Pancreas (tissue), 10 donors: ENCODE results near the gene E2F2. TPM values are rescaled to one million over a fixed set of nuclear protein-coding genes. Genes with fewer than 3 reads are reported as not detected.
A peak's percentile ranks its signal among the peaks of the same experiment; 100 is the strongest.

Experiments used
- ATAC-seq, 4 donors: fragments of 200-7000 bp; cut with Tn5 transposase; one replicate each; pipeline versions ENCODE4 v1.8.0 to v1.9.1; 2020; ENCODE audit warnings: mild to moderate bottlenecking in 4 of 4, moderate library complexity in 4 of 4
- DNase-seq, 6 donors: peaks; one replicate each; pipeline ENCODE4 v3.0.0-alpha.2; 2020
- FAIRE-seq: peaks from 2 replicates; lab custom pipeline; 2012; peaks lifted over from hg19 to GRCh38; lab: Jason Lieb, UNC
- H3K27ac ChIP-seq, 4 donors: fragments of 200-600 bp; sonication (generic); 1 replicate in 3 of 4; 2 replicates in 1 of 4; pipeline versions ENCODE4 v1.5.0 to v1.8.0; 2020
- H3K27me3 ChIP-seq, 4 donors: fragments of 200-600 bp; one replicate each; pipeline ENCODE4 v1.8.0; 2021
- H3K36me3 ChIP-seq, 3 donors: fragments of 200-600 bp; sonication (generic) in 1 of 3; one replicate each; pipeline versions ENCODE4 v1.5.0 to v1.8.0; 2020 to 2021
- H3K4me1 ChIP-seq, 3 donors: fragments of 200-600 bp; one replicate each; pipeline ENCODE4 v1.8.0; 2021
- H3K4me3 ChIP-seq, 4 donors: fragments of 200-600 bp; sonication (generic) in 2 of 4; one replicate each; pipeline versions ENCODE4 v1.5.0 to v1.8.0; 2020 to 2021
- H3K9me3 ChIP-seq, 4 donors: fragments of 200-600 bp; one replicate each; pipeline ENCODE4 v1.8.0; 2021
- WGBS, 2 donors: extraction: QIAGEN DNeasy Blood & Tissue Kit; methylation state at CpG; one replicate each; pipeline ENCODE4 v1.1.7; 2013; 5-methylcytosine and 5-hydroxymethylcytosine counted together
- intact Hi-C, 3 donors: fragments of 100-400 bp; cut with DNase I; formaldehyde crosslinking; loops; one replicate each; pipeline versions ENCODE4 v1.11.1 to v1.14.2; 2022
- polyA plus RNA-seq, 2 donors: library from polyadenylated mRNA; stranded (reverse); fragments of 200-250 nt; gene quantifications; one replicate each; pipeline ENCODE4 v1.2.3, GENCODE V29; 2013
- total RNA-seq, 6 donors: library from RNA; stranded (reverse); fragmentation: NEBNext Ultra II Directional in 4 of 6; extraction: Animal tissue kit (Norgen Biotek cat#: 25700) in 4 of 6; gene quantifications; one replicate each; pipeline versions ENCODE4 v1.2.1 to v1.2.4, GENCODE V29; 2021 to 2023
- TF ChIP-seq, protein P1 (sequence below), 4 donors: fragments of 200-600 bp; sonication (generic) in 3 of 4; IDR thresholded peaks; one replicate each; pipeline versions ENCODE4 v1.5.0 to v1.8.0; 2021; ENCODE audit warnings: antibody characterized with exemption in 4 of 4
- donor health status: healthy with polysubstance abuse.
- donor health status: DM: no; HTN: no; CAD: no; lungs with moderate emphysema.
- donor health status: DM: no; HTN: no; CAD: no.
- donor health status: control.
- donor health status: control.
- donor health status: Bipolar disorder and iron deficiency.
- donor health status: DM: yes; HTN: yes; CAD: no.
- donor health status: DM: no; HTN: no; CAD: no.
- donor health status: DM: no; HTN: no; CAD: no.
- donor health status: DM: yes; HTN: yes; CAD: no.

The E2F2 gene
- total and polyA plus RNA-seq, 8 donors = 0.04 to 0.40 (median 0.15) TPM; not detected in 2

DNA sequence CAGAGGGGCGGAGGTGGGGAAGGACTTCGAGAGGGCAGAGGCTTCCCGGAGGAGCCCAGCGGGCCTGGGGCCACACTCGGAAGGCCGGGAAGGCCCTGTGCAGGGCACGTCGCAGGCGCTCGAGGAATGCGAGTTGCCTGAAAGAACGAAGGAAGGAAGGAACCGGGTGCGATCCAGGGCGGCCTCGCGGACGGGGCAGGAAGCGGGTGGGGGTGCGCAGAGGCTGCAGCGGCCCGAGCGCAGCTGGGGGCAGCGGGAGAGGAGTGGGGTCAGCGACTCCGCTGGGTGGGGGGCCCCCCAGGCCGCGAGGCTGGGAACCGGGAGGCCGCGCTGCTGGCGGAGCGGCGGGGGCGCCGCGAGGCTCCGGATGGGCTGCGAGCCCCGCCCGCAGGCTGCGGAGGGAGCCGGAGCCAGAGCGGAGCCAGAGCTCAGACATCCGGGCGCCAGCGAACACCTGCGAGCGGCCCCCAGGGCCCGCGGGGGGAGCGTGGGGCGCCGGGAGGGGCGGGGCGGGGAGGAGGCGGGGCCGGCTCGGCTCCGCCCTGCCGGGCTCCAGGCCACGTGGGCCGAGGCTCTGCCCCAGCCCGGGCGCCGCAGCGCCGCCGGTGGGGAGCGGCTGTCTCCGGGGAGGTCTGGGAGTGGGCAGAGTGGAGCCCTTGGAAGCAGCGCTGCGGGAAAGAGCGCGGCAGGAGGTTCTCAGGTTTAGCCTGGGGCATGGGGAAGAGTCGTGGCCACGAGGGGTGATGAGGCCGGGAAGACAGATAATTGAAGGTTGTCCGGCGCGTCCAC, 23.6 kb upstream of the E2F2 start:
- TF ChIP-seq, protein P1, sequence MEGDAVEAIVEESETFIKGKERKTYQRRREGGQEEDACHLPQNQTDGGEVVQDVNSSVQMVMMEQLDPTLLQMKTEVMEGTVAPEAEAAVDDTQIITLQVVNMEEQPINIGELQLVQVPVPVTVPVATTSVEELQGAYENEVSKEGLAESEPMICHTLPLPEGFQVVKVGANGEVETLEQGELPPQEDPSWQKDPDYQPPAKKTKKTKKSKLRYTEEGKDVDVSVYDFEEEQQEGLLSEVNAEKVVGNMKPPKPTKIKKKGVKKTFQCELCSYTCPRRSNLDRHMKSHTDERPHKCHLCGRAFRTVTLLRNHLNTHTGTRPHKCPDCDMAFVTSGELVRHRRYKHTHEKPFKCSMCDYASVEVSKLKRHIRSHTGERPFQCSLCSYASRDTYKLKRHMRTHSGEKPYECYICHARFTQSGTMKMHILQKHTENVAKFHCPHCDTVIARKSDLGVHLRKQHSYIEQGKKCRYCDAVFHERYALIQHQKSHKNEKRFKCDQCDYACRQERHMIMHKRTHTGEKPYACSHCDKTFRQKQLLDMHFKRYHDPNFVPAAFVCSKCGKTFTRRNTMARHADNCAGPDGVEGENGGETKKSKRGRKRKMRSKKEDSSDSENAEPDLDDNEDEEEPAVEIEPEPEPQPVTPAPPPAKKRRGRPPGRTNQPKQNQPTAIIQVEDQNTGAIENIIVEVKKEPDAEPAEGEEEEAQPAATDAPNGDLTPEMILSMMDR (IDR thresholded peaks at IDR 0.05) = no peak
- FAIRE-seq (no peak), DNase-seq (peak; percentile 80 to 93 (median 90)), ATAC-seq (peak; percentile 58 to 82 (median 71))
- intact Hi-C loops = no loop called here
- H3K27me3 ChIP-seq = no peaks in the 10 kb centered on the region
- no peaks in the 10 kb centered on the region for H3K9me3 ChIP-seq
- H3K36me3 ChIP-seq = no peaks in the 10 kb centered on the region
- WGBS, 2 donors = 1 to 2% methylated on average over 52 to 81 of the region's 81 CpGs
- peak overlapping the region; percentile 31 to 62 (median 45) for H3K4me3 ChIP-seq
- H3K27ac ChIP-seq = peak overlapping the region; percentile 68 to 93 (median 90)
- peaks cover 12 to 23% (median 14%) of the 10 kb centered on the region in 3 donors for H3K4me1 ChIP-seq

DNA sequence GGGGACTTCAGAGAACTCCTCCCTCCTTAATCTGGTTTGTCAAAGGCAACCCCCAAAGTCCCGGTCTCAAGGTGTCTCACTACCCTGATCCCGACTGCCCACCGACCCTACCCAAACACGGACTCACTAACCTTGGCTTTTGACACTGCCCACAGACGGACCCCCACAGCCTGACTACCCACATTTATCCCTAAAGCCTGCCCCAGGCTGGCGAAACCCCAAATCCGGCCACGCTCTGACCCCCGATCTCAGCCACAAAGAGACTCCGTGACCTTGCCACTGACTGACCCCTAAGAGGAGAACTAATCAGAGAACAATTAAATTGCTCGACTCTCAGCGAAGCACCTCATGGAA, 23.1 kb upstream of the E2F2 start:
- intact Hi-C loops = no loop called here
- H3K4me1 ChIP-seq = peaks cover 12 to 23% (median 14%) of the 10 kb centered on the region in 3 donors
- no peaks in the 10 kb centered on the region for H3K9me3 ChIP-seq
- no peaks in the 10 kb centered on the region for H3K27me3 ChIP-seq
- ATAC-seq (no peak), FAIRE-seq (no peak), DNase-seq (peak in 4 of 6 donors; percentile 30 to 69 (median 60))
- no peaks in the 10 kb centered on the region for H3K36me3 ChIP-seq
- H3K4me3 ChIP-seq = peak overlapping the region; percentile 31 to 62 (median 45)
- H3K27ac ChIP-seq = peak overlapping the region; percentile 68 to 93 (median 78)
- TF ChIP-seq, protein P1 (IDR thresholded peaks at IDR 0.05) = no peak
- 47 to 55% methylated on average over 12 of the region's 12 CpGs for WGBS, 2 donors

DNA sequence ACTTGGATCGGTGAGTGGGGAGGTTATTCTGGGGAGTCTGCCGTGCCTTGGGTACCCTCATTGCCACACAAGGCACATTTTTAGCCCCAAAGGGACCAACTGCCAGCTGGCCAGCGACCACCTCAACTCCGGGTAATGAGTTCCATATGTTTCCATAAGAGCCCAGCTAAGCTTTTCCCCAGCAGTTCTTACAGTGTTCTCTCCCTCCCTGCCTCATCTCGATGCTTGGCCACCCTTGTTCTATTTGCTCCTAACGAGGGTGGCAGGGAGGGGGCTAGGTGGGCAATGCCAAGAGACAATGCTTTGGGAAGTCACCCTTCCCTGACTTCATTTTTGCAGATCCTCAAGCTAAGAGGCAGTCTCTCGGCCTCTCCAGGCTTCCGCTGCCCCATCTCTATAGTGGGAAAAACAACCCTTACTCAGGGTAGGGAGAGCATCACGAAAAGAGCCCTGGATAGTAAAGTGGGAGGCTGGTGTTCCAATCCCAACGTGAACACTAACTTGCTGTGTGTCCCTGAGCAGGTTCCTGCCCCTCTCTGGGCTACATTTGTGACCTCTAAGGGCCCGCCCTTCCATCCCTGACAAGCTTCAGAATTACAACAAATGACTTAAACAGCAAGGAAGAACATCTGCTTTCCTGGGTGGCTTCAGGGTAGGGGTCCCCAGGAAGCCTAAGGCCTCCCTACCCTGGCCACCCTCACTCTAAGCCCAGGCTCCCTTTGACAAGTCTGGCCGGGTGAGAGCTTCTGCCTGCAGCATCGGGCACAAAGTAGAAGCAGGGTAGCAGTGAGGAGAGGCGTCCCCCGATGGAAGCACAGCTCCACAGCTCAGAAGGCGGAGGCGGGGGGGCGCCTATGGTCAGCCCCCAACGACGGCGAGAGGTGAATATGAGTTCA, 22.4 kb upstream of the E2F2 start:
- Histone ChIP-seq H3K4me1 (peaks cover 12 to 23% (median 14%) of the 10 kb centered on the region in 3 donors), H3K9me3 (no peaks in the 10 kb centered on the region), H3K36me3 (no peaks in the 10 kb centered on the region), H3K27me3 (no peaks in the 10 kb centered on the region), H3K27ac (peak overlapping the region in 1 of 4 donors; percentile 84), H3K4me3 (no peak overlapping the region)
- intact Hi-C loops = no loop called here
- 76 to 79% methylated on average over 21 of the region's 21 CpGs for WGBS, 2 donors
- ATAC-seq (no peak), FAIRE-seq (no peak), DNase-seq (peak in 1 of 6 donors; percentile 56)
- TF ChIP-seq, protein P1 (IDR thresholded peaks at IDR 0.05) = no peak

DNA sequence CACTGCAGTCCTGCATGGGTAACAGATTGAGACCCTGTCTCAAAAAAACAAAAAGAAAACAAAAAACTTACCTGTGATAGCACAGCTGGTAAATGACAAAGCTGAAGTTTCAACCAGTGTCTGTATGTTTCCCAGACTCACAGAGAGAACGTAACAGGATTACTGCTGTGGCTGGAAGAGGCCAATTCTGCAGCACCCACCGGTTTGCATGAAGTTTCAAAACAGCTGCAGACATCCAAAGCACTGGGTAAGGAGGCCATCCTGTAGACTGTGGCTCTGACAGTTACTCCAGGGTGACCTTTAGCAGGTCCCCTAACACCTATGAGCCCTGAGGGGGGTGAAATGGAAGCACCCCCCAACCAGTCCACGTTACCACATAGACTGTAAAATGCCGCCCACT, 20.8 kb upstream of the E2F2 start:
- WGBS, 2 donors = 83 to 89% methylated on average over 4 of the region's 4 CpGs
- DNase-seq (no peak), ATAC-seq (no peak), FAIRE-seq (no peak)
- TF ChIP-seq, protein P1 (IDR thresholded peaks at IDR 0.05) = no peak
- Histone ChIP-seq H3K4me1 (peaks cover 12 to 20% (median 14%) of the 10 kb centered on the region in 3 donors), H3K36me3 (no peaks in the 10 kb centered on the region), H3K27me3 (no peaks in the 10 kb centered on the region), H3K27ac (no peak overlapping the region), H3K4me3 (no peak overlapping the region), H3K9me3 (no peaks in the 10 kb centered on the region)
- intact Hi-C loops = no loop called here
